HepG2 (cell line): ENCODE results near the gene CTNNBL1. TPM values are rescaled to one million over a fixed set of nuclear protein-coding genes. Genes with fewer than 3 reads are reported as not detected.

Experiments used
- DNMT1 ChIP-seq: sonication (generic); formaldehyde crosslinking; IDR thresholded peaks from 2 replicates; pipeline ENCODE4 v1.5.1; 2020; ENCODE audit warnings: mild to moderate bottlenecking, missing genetic modification reagents
- SALL1 ChIP-seq: sonication (generic); formaldehyde crosslinking; IDR thresholded peaks from 2 replicates; pipeline ENCODE4 v1.8.0; 2022; ENCODE audit warnings: mild to moderate bottlenecking, missing genetic modification reagents
- SMAD3 ChIP-seq: sonication (generic); formaldehyde crosslinking; IDR thresholded peaks from 2 replicates; pipeline ENCODE4 v1.4.0; 2020; ENCODE audit warnings: missing genetic modification reagents
- TBX2 ChIP-seq: sonication (generic); formaldehyde crosslinking; IDR thresholded peaks from 2 replicates; pipeline ENCODE4 v1.5.0; 2020; ENCODE audit warnings: missing genetic modification reagents, mild to moderate bottlenecking, borderline replicate concordance
- TEAD3 ChIP-seq: optimal IDR thresholded peaks from 2 replicates; pipeline ENCODE3; 2016; ENCODE audit warnings: borderline replicate concordance
- TSC22D2 ChIP-seq: sonication (generic); formaldehyde crosslinking; IDR thresholded peaks from 2 replicates; pipeline ENCODE4 v1.5.1; 2020; ENCODE audit warnings: missing genetic modification reagents, mild to moderate bottlenecking, borderline replicate concordance
- ZC3H4 ChIP-seq: sonication (generic); formaldehyde crosslinking; IDR thresholded peaks from 2 replicates; pipeline ENCODE4 v1.4.0; 2020; ENCODE audit warnings: missing genetic modification reagents, borderline replicate concordance
- ZNF660 ChIP-seq: sonication (generic); formaldehyde crosslinking; IDR thresholded peaks from 2 replicates; pipeline ENCODE4 v1.5.1; 2020; ENCODE audit warnings: mild to moderate bottlenecking, low read depth, missing genetic modification reagents, borderline replicate concordance
- ZNF792 ChIP-seq: IDR thresholded peaks from 2 replicates; pipeline ENCODE4 v1.6.1; 2016
- ZNF839 ChIP-seq: sonication (generic); formaldehyde crosslinking; IDR thresholded peaks from 2 replicates; pipeline ENCODE4 v1.4.0; 2020; ENCODE audit warnings: missing genetic modification reagents, mild to moderate bottlenecking, borderline replicate concordance
- polyA plus RNA-seq, 8 experiments: library from polyadenylated mRNA; depleted of rRNA in 3 of 8; stranded (reverse) in 7 of 8; unstranded in 1 of 8; fragments of >200 nt; fragmentation: Illumina TruSeq in 4 of 8; extraction: Trizol in 4 of 8; gene quantifications; 2 replicates each; pipeline versions ENCODE4 v1.2.1 to v1.2.3, GENCODE V29; 2011 to 2016; ENCODE audit warnings: low read depth in 4 of 8, missing spikeins in 1 of 8, mixed read lengths in 1 of 8; ENCODE audit not compliant: insufficient read depth in 1 of 8
- total RNA-seq, 5 experiments: library from RNA; depleted of rRNA; stranded (reverse); fragments of >200 nt; fragmentation: Illumina TruSeq; extraction: Trizol; gene quantifications; 2 replicates each; pipeline ENCODE4 v1.2.3, GENCODE V29; 2016; ENCODE audit warnings: low read depth in 1 of 5
- TF ChIP-seq, protein P1 (sequence below): sonication (generic); formaldehyde crosslinking; IDR thresholded peaks from 2 replicates; pipeline ENCODE4 v1.4.0; 2020; ENCODE audit warnings: missing genetic modification reagents, borderline replicate concordance
- TF ChIP-seq, protein P2 (sequence below): sonication (generic); formaldehyde crosslinking; IDR thresholded peaks from 2 replicates; pipeline ENCODE4 v1.5.0; 2020; ENCODE audit warnings: missing genetic modification reagents
- TF ChIP-seq, protein P3 (sequence below): sonication (generic); formaldehyde crosslinking; IDR thresholded peaks from 2 replicates; pipeline ENCODE4; 2020; ENCODE audit warnings: missing genetic modification reagents, mild to moderate bottlenecking, borderline replicate concordance
- TF ChIP-seq, protein P4 (sequence below): sonication (generic); formaldehyde crosslinking; IDR thresholded peaks from 2 replicates; pipeline ENCODE4 v1.5.0; 2020; ENCODE audit warnings: missing genetic modification reagents

Gene CTNNBL1
- total and polyA plus RNA-seq, 2 of the 13 experiments (the other 11 are each of a cell fraction or from before 2014, with no cell fraction given) = 49.3 to 94.6 TPM

DNA sequence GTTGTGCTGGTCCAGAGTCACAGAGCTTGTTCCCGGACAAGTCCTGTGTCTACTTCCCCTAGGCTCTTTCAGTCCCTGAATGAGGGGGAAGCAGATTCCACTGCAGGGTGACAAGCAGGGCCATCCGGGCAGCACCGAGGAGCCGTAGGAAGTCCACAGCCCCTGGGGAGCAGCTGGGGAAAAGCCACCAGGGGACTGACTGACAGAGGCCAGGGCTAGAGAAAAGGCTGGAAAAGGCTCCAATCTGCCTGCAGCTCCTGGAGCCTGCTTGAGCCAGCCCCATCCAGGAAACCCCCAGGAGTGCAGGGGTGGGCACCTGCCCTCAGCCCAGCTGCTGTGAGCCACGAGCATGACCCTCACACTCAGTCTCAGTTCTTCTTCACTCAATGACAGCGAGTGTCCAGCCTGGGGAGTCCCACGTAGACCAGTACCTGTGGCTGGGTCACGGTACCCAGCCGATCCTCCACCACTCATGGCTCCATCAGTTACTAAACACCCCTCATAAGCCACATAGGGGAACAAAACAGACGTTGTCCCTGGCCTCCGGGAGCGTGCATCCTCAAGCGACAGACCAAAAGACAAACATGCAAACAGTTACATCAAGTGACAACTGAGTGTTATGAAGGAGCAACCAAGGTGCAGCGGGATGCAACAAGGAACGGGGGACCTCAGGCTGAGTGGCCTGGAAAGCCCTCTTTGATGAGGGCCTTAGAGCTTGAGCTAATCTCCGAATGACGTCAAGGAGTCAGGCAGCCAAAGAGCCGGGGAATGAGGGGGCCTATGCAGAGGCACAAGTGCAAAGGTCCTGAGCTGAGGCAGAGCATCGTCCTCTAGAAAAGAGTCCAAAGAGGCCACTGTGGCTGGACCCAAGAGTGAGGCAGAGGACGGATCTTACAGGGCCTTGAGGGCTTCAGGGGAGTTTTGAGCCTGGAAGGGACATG lies 184.3 kb downstream of the CTNNBL1 start (continued):
- TF ChIP-seq, protein P1, sequence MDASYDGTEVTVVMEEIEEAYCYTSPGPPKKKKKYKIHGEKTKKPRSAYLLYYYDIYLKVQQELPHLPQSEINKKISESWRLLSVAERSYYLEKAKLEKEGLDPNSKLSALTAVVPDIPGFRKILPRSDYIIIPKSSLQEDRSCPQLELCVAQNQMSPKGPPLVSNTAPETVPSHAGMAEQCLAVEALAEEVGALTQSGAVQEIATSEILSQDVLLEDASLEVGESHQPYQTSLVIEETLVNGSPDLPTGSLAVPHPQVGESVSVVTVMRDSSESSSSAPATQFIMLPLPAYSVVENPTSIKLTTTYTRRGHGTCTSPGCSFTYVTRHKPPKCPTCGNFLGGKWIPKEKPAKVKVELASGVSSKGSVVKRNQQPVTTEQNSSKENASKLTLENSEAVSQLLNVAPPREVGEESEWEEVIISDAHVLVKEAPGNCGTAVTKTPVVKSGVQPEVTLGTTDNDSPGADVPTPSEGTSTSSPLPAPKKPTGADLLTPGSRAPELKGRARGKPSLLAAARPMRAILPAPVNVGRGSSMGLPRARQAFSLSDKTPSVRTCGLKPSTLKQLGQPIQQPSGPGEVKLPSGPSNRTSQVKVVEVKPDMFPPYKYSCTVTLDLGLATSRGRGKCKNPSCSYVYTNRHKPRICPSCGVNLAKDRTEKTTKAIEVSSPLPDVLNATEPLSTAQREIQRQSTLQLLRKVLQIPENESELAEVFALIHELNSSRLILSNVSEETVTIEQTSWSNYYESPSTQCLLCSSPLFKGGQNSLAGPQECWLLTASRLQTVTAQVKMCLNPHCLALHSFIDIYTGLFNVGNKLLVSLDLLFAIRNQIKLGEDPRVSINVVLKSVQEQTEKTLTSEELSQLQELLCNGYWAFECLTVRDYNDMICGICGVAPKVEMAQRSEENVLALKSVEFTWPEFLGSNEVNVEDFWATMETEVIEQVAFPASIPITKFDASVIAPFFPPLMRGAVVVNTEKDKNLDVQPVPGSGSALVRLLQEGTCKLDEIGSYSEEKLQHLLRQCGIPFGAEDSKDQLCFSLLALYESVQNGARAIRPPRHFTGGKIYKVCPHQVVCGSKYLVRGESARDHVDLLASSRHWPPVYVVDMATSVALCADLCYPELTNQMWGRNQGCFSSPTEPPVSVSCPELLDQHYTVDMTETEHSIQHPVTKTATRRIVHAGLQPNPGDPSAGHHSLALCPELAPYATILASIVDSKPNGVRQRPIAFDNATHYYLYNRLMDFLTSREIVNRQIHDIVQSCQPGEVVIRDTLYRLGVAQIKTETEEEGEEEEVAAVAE (CRISPR knock-in tag) = no peak
- TF ChIP-seq DNMT1 = no peak
- TF ChIP-seq, protein P2, sequence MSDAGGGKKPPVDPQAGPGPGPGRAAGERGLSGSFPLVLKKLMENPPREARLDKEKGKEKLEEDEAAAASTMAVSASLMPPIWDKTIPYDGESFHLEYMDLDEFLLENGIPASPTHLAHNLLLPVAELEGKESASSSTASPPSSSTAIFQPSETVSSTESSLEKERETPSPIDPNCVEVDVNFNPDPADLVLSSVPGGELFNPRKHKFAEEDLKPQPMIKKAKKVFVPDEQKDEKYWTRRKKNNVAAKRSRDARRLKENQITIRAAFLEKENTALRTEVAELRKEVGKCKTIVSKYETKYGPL = no peak
- no peak for TF ChIP-seq ZNF792 (CRISPR knock-in tag)
- TF ChIP-seq ZC3H4 (CRISPR knock-in tag) = no peak
- no peak for TF ChIP-seq TSC22D2 (CRISPR knock-in tag)
- TF ChIP-seq, protein P3, sequence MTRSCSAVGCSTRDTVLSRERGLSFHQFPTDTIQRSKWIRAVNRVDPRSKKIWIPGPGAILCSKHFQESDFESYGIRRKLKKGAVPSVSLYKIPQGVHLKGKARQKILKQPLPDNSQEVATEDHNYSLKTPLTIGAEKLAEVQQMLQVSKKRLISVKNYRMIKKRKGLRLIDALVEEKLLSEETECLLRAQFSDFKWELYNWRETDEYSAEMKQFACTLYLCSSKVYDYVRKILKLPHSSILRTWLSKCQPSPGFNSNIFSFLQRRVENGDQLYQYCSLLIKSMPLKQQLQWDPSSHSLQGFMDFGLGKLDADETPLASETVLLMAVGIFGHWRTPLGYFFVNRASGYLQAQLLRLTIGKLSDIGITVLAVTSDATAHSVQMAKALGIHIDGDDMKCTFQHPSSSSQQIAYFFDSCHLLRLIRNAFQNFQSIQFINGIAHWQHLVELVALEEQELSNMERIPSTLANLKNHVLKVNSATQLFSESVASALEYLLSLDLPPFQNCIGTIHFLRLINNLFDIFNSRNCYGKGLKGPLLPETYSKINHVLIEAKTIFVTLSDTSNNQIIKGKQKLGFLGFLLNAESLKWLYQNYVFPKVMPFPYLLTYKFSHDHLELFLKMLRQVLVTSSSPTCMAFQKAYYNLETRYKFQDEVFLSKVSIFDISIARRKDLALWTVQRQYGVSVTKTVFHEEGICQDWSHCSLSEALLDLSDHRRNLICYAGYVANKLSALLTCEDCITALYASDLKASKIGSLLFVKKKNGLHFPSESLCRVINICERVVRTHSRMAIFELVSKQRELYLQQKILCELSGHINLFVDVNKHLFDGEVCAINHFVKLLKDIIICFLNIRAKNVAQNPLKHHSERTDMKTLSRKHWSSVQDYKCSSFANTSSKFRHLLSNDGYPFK (CRISPR knock-in tag) = no peak
- TF ChIP-seq, protein P4, sequence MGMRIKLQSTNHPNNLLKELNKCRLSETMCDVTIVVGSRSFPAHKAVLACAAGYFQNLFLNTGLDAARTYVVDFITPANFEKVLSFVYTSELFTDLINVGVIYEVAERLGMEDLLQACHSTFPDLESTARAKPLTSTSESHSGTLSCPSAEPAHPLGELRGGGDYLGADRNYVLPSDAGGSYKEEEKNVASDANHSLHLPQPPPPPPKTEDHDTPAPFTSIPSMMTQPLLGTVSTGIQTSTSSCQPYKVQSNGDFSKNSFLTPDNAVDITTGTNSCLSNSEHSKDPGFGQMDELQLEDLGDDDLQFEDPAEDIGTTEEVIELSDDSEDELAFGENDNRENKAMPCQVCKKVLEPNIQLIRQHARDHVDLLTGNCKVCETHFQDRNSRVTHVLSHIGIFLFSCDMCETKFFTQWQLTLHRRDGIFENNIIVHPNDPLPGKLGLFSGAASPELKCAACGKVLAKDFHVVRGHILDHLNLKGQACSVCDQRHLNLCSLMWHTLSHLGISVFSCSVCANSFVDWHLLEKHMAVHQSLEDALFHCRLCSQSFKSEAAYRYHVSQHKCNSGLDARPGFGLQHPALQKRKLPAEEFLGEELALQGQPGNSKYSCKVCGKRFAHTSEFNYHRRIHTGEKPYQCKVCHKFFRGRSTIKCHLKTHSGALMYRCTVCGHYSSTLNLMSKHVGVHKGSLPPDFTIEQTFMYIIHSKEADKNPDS (CRISPR knock-in tag) = no peak
- TF ChIP-seq TBX2 (CRISPR knock-in tag) = peak; percentile 37; the same call in 1 of the 2 replicates
- TF ChIP-seq ZNF839 (CRISPR knock-in tag) = no peak
- no peak for TF ChIP-seq SMAD3 (CRISPR knock-in tag)
- TF ChIP-seq ZNF660 (CRISPR knock-in tag) = no peak
- peak; percentile 35 for TF ChIP-seq TEAD3 (CRISPR knock-in tag)
- peak; percentile 48; the same call in 1 of the 2 replicates for TF ChIP-seq SALL1 (CRISPR knock-in tag)
